ENCODE measurements around the gene PASK. TPM values are rescaled to one million over a fixed set of nuclear protein-coding genes. Genes with fewer than 3 reads are reported as not detected.

PASK gene
- total RNA-seq, 1 experiment from 2014 or later: 80.9 TPM

DNA sequence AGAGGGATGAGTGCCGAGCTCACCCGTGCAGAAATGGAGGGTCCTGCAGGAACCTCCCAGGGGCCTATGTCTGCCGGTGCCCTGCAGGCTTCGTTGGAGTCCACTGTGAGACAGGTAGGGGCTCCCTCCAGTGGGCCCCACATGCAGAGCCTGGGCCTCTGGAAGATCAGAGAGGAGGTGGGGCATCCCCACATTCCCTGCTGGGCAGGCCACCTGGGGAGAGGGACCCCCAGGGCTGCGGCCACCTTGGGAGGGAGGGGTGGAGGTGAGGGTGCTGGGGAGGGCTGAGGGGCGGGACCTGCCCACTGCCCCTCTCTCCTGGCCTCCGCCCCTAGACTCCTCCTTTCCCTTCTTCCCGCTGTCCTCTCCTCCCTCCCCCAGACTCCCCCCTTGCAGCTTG is 85.7 kb downstream of the PASK start:
- H3K27ac Mint-ChIP-seq: no peak overlapping the region
- CTCF ChIA-PET: interaction anchor here (0.6 to 4.6 kb wide), 6 partner anchors 15 to 223 kb away, joined by 3 to 12 read pairs (median 6); partner anchors contain the start of gene PASK
- H3K9me3 Mint-ChIP-seq: peaks cover 9% of the 10 kb centered on the region

DNA sequence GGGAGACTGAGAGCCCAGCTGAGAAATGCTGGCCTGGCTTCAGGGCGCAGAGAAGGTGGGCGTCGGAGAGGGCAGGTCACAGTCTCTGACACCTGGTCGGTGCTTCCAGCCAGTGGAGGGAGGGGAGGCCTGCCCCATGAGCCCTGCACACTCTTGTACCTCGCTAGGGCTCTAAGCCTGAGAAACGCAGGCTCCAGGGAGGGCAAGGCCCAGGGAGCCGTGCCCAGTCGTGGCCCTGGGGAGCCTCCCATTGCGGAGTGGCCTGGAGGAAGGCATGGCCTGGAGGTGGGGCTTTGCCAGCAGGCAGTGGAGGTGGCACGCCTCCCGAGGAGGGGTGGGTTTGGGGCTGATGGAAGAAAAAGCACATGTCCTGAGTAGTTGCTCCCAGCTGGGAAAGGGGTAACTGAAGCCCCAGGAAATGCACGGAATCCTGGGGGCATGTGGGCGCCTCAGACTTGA is 86.2 kb downstream of the PASK start:
- CTCF ChIA-PET: interaction anchor here (0.8 to 4.6 kb wide), 5 partner anchors 15 to 149 kb away, joined by 3 to 12 read pairs (median 9); partner anchors contain the start of gene PASK

More for the DNA sequence above, 85.7 kb downstream of the PASK start:
- Mint-ChIP-seq H3K36me3 (no peaks in the 10 kb centered on the region), H3K27me3 (ENCODE audit: low read depth) (no peaks in the 10 kb centered on the region; the same call in 1 of the 2 replicates), H3K4me3 (peak overlapping the region; percentile 14; the same call in 1 of the 2 replicates), H3K4me1 (no peaks in the 10 kb centered on the region)
- POLR2A ChIA-PET: no interaction called here
- DNase-seq (ENCODE audit: low spot score) (no peak), ATAC-seq (no peak)
- TF ChIP-seq NFYB (CRISPR knock-in tag; conservative IDR thresholded peaks at IDR 0.05; ENCODE audit: low read depth) (no peak), ZNF423 (CRISPR knock-in tag; IDR thresholded peaks at IDR 0.05) (peak; percentile 59)

GRCh38 chr2:241062389-241063092 is 86.7 kb downstream of the PASK start:
- H3K27me3 Mint-ChIP-seq (ENCODE audit: low read depth): no peaks in the 10 kb centered on the region; the same call in 1 of the 2 replicates
- CTCF ChIA-PET: interaction anchor here (0.9 to 4.6 kb wide), 2 partner anchors 79 to 148 kb away, joined by 5 to 12 read pairs; no protein-coding TSS in a partner anchor
- no peak overlapping the region for H3K27ac Mint-ChIP-seq
- no peak for ATAC-seq
- TF ChIP-seq CBFB (CRISPR knock-in tag; IDR thresholded peaks at IDR 0.05; ENCODE audit: low read depth): no peak
- TF ChIP-seq NR1H2 (CRISPR knock-in tag; IDR thresholded peaks at IDR 0.05): no peak
- TF ChIP-seq ETV6 (CRISPR knock-in tag; IDR thresholded peaks at IDR 0.05): no peak
- TF ChIP-seq, protein P1, sequence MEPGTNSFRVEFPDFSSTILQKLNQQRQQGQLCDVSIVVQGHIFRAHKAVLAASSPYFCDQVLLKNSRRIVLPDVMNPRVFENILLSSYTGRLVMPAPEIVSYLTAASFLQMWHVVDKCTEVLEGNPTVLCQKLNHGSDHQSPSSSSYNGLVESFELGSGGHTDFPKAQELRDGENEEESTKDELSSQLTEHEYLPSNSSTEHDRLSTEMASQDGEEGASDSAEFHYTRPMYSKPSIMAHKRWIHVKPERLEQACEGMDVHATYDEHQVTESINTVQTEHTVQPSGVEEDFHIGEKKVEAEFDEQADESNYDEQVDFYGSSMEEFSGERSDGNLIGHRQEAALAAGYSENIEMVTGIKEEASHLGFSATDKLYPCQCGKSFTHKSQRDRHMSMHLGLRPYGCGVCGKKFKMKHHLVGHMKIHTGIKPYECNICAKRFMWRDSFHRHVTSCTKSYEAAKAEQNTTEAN (CRISPR knock-in tag; IDR thresholded peaks at IDR 0.05): no peak
- no peak for TF ChIP-seq FOXK1 (CRISPR knock-in tag; IDR thresholded peaks at IDR 0.05)
- H3K4me1 Mint-ChIP-seq: no peaks in the 10 kb centered on the region
- no peak overlapping the region for H3K4me3 Mint-ChIP-seq
- peaks cover 9% of the 10 kb centered on the region for H3K9me3 Mint-ChIP-seq
- H3K36me3 Mint-ChIP-seq: no peaks in the 10 kb centered on the region
- no peak for DNase-seq (ENCODE audit: low spot score)
- POLR2A ChIA-PET: no interaction called here

More for the DNA sequence above, 86.2 kb downstream of the PASK start:
- no peak for ATAC-seq
- Mint-ChIP-seq H3K9me3 (peaks cover 9% of the 10 kb centered on the region), H3K4me3 (no peak overlapping the region), H3K36me3 (no peaks in the 10 kb centered on the region), H3K4me1 (no peaks in the 10 kb centered on the region), H3K27ac (no peak overlapping the region), H3K27me3 (ENCODE audit: low read depth) (no peaks in the 10 kb centered on the region; the same call in 1 of the 2 replicates)
- DNase-seq (ENCODE audit: low spot score): no peak
- POLR2A ChIA-PET: no interaction called here
- TF ChIP-seq, protein P1 (CRISPR knock-in tag; IDR thresholded peaks at IDR 0.05): no peak
- TF ChIP-seq ZMAT4 (CRISPR knock-in tag; IDR thresholded peaks at IDR 0.05): no peak
- TF ChIP-seq, protein P2, sequence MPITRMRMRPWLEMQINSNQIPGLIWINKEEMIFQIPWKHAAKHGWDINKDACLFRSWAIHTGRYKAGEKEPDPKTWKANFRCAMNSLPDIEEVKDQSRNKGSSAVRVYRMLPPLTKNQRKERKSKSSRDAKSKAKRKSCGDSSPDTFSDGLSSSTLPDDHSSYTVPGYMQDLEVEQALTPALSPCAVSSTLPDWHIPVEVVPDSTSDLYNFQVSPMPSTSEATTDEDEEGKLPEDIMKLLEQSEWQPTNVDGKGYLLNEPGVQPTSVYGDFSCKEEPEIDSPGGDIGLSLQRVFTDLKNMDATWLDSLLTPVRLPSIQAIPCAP (CRISPR knock-in tag; IDR thresholded peaks at IDR 0.05): no peak

- DNase-seq (ENCODE audit: low spot score) (no peak), ATAC-seq (no peak)
- Mint-ChIP-seq H3K27ac (no peak overlapping the region), H3K36me3 (no peaks in the 10 kb centered on the region), H3K27me3 (ENCODE audit: low read depth) (no peaks in the 10 kb centered on the region; the same call in 1 of the 2 replicates), H3K4me3 (no peak overlapping the region), H3K4me1 (no peaks in the 10 kb centered on the region), H3K9me3 (peaks cover 9% of the 10 kb centered on the region)
- no peak for TF ChIP-seq MLX (CRISPR knock-in tag; IDR thresholded peaks at IDR 0.05)
- ChIA-PET POLR2A (no interaction called here), CTCF (no interaction called here)
Measured at GRCh38 chr2:241061275-241061674, 88.0 kb downstream of the PASK start.

Other genes starting within 250 kb of the PASK start
- gene CROCC2, start 243.1 kb downstream of the PASK start, total RNA-seq (2021): not detected in 3 replicates
- gene SNED1, start 150.9 kb downstream of the PASK start, total RNA-seq (2021): 2.5 to 3.2 TPM (median 2.7 TPM) in 3 replicates
- gene MTERF4, start 47.2 kb downstream of the PASK start, total RNA-seq (2021): 22.4 to 25.4 TPM (median 23.3 TPM) in 3 replicates
- 44.0 to 49.1 TPM (median 49.0 TPM) in 3 replicates for gene PPP1R7, start 995 bp upstream of the PASK start, total RNA-seq (2021)
- 8.0 to 8.8 TPM (median 8.6 TPM) in 3 replicates for gene ANO7, start 39.2 kb upstream of the PASK start, total RNA-seq (2021)
- 330 to 368 TPM (median 346 TPM) in 3 replicates for gene HDLBP, start 166.2 kb upstream of the PASK start, total RNA-seq (2021)
- gene SEPTIN2, start 166.5 kb upstream of the PASK start, total RNA-seq (2021): 347 to 354 TPM (median 353 TPM) in 3 replicates
- gene FARP2, start 206.8 kb upstream of the PASK start, total RNA-seq (2021): 28.2 to 37.8 TPM (median 33.6 TPM) in 3 replicates